ENCODE results near the gene EML1.
"Not testable (repeated sequence)": the region's sequence is repeated elsewhere in the genome, so short reads cannot be mapped to it uniquely, and the experiment has no call there.

The EML1 gene

DNA sequence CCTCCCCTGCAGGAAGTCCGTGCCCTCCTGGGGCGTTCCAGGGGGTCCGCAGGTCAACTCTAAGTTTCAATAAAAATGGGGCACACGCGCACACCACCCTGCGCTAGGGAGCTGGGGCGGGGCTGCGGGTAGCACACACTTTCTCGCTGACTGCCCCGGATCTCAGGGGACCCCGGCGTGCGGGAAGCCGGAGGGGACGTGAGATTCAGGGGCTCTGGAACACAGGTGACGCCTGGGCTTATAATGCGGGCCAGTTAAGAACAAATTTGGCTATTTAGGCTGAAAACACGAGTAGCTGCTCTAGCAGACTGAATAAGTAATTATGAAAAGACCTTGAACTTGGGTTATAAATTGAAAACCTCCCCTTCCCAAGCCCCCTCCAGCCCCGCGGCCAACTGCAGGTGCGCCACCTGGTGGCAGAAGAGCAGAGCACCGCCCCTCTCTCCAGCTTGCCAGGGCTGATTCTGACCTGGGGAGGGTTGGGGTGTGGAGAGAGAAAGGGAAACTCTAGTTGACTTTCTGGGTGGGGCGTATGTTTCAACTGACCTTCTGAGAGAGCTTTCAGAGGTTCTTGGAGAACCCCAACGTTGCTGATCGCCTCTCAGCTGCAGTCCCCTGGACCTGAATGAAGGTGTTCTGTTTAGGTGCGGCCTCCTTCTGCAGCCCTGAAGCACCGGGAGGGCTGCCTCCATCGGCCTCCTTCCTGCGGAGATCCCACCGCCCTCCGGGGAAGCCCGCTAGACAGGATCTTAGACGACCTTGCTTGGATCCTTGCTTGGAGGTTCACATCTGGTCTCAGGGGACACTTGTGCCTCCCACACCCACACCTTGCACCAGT is 153.7 kb downstream of the EML1 start:
- in situ Hi-C loops (cut with MboI; ENCODE audit: low sequenced_read_pairs, unreplicated experiment): no loop called here
- DNase-seq (ENCODE audit: low spot score): peak; percentile 87
- TF ChIP-seq, protein P1, sequence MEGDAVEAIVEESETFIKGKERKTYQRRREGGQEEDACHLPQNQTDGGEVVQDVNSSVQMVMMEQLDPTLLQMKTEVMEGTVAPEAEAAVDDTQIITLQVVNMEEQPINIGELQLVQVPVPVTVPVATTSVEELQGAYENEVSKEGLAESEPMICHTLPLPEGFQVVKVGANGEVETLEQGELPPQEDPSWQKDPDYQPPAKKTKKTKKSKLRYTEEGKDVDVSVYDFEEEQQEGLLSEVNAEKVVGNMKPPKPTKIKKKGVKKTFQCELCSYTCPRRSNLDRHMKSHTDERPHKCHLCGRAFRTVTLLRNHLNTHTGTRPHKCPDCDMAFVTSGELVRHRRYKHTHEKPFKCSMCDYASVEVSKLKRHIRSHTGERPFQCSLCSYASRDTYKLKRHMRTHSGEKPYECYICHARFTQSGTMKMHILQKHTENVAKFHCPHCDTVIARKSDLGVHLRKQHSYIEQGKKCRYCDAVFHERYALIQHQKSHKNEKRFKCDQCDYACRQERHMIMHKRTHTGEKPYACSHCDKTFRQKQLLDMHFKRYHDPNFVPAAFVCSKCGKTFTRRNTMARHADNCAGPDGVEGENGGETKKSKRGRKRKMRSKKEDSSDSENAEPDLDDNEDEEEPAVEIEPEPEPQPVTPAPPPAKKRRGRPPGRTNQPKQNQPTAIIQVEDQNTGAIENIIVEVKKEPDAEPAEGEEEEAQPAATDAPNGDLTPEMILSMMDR (IDR thresholded peaks at IDR 0.05; ENCODE audit: borderline replicate concordance, control extremely low read depth, extremely low read depth, insufficient read depth, missing control alignments): peak; percentile 81

DNA sequence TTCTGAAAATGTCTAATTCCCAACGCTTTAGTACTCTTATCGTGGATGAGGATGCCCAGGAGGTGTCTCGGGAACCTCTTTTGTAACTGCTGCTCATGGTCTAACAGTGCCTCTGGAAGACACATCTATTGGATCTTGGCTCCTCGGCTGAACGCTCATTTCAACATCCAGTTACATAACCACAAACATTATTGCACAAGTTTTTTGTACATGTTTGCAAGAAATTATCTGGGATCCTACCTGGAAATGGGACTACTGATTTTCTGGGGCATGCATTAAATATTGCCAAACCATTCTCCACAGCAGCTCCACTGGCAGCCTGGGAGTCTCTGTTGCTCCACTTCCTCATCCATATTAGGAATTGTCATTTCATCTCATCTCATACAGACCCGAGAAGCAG is 154.5 kb downstream of the EML1 start:
- DNase-seq (ENCODE audit: low spot score): no peak
- in situ Hi-C loops (cut with MboI; ENCODE audit: low sequenced_read_pairs, unreplicated experiment): no loop called here
- TF ChIP-seq, protein P1 (IDR thresholded peaks at IDR 0.05; ENCODE audit: borderline replicate concordance, control extremely low read depth, extremely low read depth, insufficient read depth, missing control alignments): no peak

DNA sequence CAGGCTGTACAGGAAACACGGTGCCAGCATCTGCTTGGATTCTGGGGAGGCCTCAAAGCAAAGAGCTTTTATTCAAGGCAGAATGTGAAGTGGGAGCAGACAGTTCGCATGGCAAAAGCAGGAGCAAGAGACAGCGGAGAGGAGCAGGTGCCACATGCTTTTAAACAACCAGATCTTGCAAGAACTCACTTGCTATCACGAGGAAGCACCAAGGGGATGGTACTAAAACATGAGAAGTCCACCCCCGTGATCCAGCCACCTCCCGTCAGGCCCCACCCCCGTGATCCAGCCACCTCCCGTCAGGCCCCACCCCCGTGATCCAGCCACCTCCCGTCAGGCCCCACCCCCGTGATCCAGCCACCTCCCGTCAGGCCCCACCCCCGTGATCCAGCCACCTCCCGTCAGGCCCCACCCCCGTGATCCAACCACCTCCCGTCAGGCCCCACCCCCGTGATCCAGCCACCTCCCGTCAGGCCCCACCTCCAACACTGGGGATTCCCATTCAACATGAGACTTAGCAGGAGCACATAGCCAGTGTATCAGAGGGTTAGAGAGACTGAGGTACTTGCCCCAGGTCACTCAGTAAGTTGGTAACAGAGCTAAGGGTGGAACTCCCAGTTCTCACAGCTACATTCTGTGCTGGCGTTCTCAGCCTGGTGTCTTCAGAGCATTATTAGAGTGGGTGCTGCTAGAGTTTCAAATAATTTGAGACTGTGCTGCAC is 156.0 kb downstream of the EML1 start:
- in situ Hi-C loops (cut with MboI; ENCODE audit: low sequenced_read_pairs, unreplicated experiment): not testable (repeated sequence)

DNA sequence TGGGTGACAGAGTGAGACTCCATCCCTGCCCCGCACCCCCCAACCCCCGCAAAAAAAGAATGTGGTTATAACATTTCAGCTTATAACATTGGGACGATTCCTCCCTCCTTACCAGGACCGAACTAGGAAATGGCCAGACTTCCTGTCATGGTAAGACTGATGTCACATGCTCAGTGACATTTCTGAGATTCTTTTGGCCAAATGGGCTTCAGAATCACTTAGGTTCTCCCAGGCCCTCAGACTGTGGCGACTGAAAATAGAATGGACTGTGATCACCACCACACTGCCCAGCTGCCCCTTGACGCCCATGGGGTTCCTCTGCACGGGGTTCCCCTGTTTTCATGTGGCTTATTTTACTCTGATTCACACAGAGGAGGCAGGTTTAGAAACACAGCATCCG is 157.0 kb downstream of the EML1 start:
- in situ Hi-C loops (cut with MboI; ENCODE audit: low sequenced_read_pairs, unreplicated experiment): no loop called here
- no peak for DNase-seq (ENCODE audit: low spot score)
- TF ChIP-seq, protein P1 (IDR thresholded peaks at IDR 0.05; ENCODE audit: borderline replicate concordance, control extremely low read depth, extremely low read depth, insufficient read depth, missing control alignments): no peak

More for the DNA sequence above, 156.0 kb downstream of the EML1 start:
- not testable (repeated sequence) for DNase-seq (ENCODE audit: low spot score)

DNA sequence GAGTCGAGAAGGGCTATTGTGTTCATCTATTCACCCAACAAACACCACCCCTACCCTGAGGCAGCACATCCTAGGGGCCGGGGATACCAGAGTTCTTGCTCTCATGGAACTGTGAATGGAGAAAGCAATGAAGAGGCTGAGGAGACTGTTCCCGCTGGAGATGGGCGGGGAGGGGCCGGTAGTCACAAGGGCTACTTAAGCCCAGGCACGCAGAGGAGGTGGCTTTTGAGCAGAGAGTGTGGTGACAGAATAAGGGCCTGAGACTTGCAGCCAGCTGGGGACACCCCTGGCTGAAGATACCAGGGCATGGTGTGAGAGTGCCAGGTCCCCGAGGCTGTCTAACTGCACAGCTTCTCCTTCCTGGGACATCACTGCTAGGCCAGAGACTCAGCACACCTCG is 157.9 kb downstream of the EML1 start:
- TF ChIP-seq, protein P1 (IDR thresholded peaks at IDR 0.05; ENCODE audit: borderline replicate concordance, control extremely low read depth, extremely low read depth, insufficient read depth, missing control alignments): no peak
- in situ Hi-C loops (cut with MboI; ENCODE audit: low sequenced_read_pairs, unreplicated experiment): no loop called here
- DNase-seq (ENCODE audit: low spot score): no peak

DNA sequence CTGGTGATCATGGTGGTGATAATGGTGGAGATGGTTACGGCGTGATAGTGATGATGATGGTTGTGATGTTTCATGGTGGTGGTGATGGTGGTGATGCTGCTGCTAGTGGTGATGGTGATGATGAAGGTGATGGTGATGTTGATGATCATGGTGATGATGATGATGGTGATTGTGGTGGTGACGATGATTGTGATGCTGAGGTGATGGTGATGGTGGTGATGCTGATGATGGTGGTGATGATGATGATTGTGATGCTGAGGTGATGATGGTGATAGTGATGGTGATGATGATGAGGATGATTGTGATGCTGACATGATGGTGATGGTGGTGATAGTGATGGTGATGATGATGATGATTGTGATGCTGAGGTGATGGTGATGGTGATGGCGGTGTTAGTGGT is 158.8 kb downstream of the EML1 start:
- in situ Hi-C loops (cut with MboI; ENCODE audit: low sequenced_read_pairs, unreplicated experiment): no loop called here
- TF ChIP-seq, protein P1 (IDR thresholded peaks at IDR 0.05; ENCODE audit: borderline replicate concordance, control extremely low read depth, extremely low read depth, insufficient read depth, missing control alignments): no peak
- no peak for DNase-seq (ENCODE audit: low spot score)

DNA sequence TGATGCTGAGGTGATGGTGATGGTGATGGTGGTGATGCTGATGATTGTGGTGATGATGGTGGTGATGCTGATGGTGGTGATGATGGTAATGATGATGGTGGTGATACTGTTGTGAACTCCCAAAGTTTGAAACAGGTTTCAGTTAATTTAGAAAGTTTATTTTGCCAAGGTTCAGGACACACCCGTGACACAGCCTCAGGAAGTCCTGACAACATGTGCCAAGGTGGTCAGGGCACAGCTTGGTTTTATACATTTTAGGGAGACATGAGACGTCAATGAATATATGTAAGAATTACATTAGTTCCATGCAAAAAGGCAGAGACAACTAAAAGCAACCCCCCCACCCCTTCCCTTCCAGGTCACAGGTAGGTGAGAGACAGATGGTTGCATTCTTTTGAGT is 159.2 kb downstream of the EML1 start:
- in situ Hi-C loops (cut with MboI; ENCODE audit: low sequenced_read_pairs, unreplicated experiment): no loop called here
- TF ChIP-seq, protein P1 (IDR thresholded peaks at IDR 0.05; ENCODE audit: borderline replicate concordance, control extremely low read depth, extremely low read depth, insufficient read depth, missing control alignments): no peak
- DNase-seq (ENCODE audit: low spot score): no peak
